Parathyroid adenoma (tissue), 2 donors: Measurements from ENCODE around the gene KLLN.
A peak's percentile ranks its signal among the peaks of the same experiment; 100 is the strongest.

Experiments
- H2AFZ ChIP-seq: fragments of 300-600 bp; sonication (generic); one replicate; pipeline ENCODE4 v1.7.0; 2017; ENCODE audit warnings: antibody characterized with exemption, mild to moderate bottlenecking
- H3K27ac ChIP-seq: fragments of 300-600 bp; sonication (generic); one replicate; pipeline ENCODE4 v1.7.0; 2017
- H3K27me3 ChIP-seq: fragments of 300-600 bp; sonication (generic); one replicate; pipeline ENCODE4 v1.7.0; 2017; ENCODE audit warnings: low read length; ENCODE audit not compliant: control insufficient read depth, insufficient read depth
- H3K36me3 ChIP-seq: fragments of 300-600 bp; sonication (generic); one replicate; pipeline ENCODE4 v1.7.0; 2017; ENCODE audit warnings: low read length; ENCODE audit not compliant: control insufficient read depth, insufficient read depth
- H3K4me1 ChIP-seq: fragments of 300-600 bp; sonication (generic); one replicate; pipeline ENCODE4 v1.7.0; 2017; ENCODE audit warnings: control low read depth
- H3K4me2 ChIP-seq: fragments of 300-600 bp; sonication (generic); one replicate; pipeline ENCODE4 v1.7.0; 2017; ENCODE audit warnings: low read length
- H3K4me3 ChIP-seq: fragments of 300-600 bp; sonication (generic); one replicate; pipeline ENCODE4 v1.7.0; 2017; ENCODE audit warnings: low read depth, low read length
- H3K79me2 ChIP-seq: fragments of 300-600 bp; sonication (generic); one replicate; pipeline ENCODE4 v1.7.0; 2017; ENCODE audit warnings: control low read depth
- H3K9ac ChIP-seq: fragments of 300-600 bp; sonication (generic); one replicate; pipeline ENCODE4 v1.7.0; 2017; ENCODE audit warnings: mild to moderate bottlenecking
- H3K9me3 ChIP-seq: fragments of 300-600 bp; sonication (generic); one replicate; pipeline ENCODE4 v1.7.0; 2017; ENCODE audit warnings: low read length; ENCODE audit not compliant: control insufficient read depth
- CTCF ChIP-seq: fragments of 300-600 bp; sonication (generic); IDR thresholded peaks from one replicate; pipeline ENCODE4 v1.7.0; 2017; ENCODE audit warnings: antibody characterized with exemption, mild to moderate bottlenecking
- donor health status: primary hyperparathyroidism.

KLLN gene

GRCh38 chr10:87816163-87816897 lies 47.0 kb downstream of the KLLN start:
- Histone ChIP-seq H3K4me1 (peaks cover 10% of the 10 kb centered on the region), H3K9me3 (no peaks in the 10 kb centered on the region), H3K27me3 (no peaks in the 10 kb centered on the region), H3K9ac (no peak overlapping the region), H3K27ac (no peak overlapping the region), H3K36me3 (no peaks in the 10 kb centered on the region), H2AFZ (no peak overlapping the region), H3K79me2 (peaks cover 31% of the 10 kb centered on the region), H3K4me2 (peak overlapping the region; percentile 96), H3K4me3 (no peak overlapping the region)
- no peak for TF ChIP-seq CTCF
